H9 (cell line): Measurements from ENCODE around the gene HMX1. TPM values are rescaled to one million over a fixed set of nuclear protein-coding genes. Genes with fewer than 3 reads are reported as not detected.

Source experiments
- DNase-seq: peaks from one replicate; pipeline ENCODE4 v3.0.0-alpha.2; 2017
- H2AFZ ChIP-seq: one replicate; pipeline ENCODE4 v1.6.1; 2013; ENCODE audit warnings: mild to moderate bottlenecking, low read length, control low read depth, moderate library complexity
- H2AK5ac ChIP-seq: 2 replicates; pipeline ENCODE4 v1.6.1; 2013; ENCODE audit warnings: low read length, control low read depth, mixed read lengths; ENCODE audit not compliant: insufficient read length
- H2BK120ac ChIP-seq: one replicate; pipeline ENCODE4 v1.6.1; 2013; ENCODE audit warnings: low read depth, mild to moderate bottlenecking, low read length, control low read depth, inconsistent platforms; ENCODE audit not compliant: poor library complexity, severe bottlenecking
- H2BK12ac ChIP-seq: 2 replicates; pipeline ENCODE4 v1.6.1; 2013; ENCODE audit warnings: low read length, control low read depth, mixed read lengths, low read depth; ENCODE audit not compliant: insufficient read length
- H2BK15ac ChIP-seq: 2 replicates; pipeline ENCODE4 v1.6.1; 2013; ENCODE audit warnings: low read depth, low read length, control low read depth
- H2BK20ac ChIP-seq: one replicate; pipeline ENCODE4 v1.6.1; 2013; ENCODE audit warnings: low read depth, mild to moderate bottlenecking, low read length, control low read depth, inconsistent platforms; ENCODE audit not compliant: poor library complexity, severe bottlenecking
- H2BK5ac ChIP-seq: 2 replicates; pipeline ENCODE4 v1.6.1; 2013; ENCODE audit warnings: low read length, control low read depth, mixed read lengths; ENCODE audit not compliant: insufficient read length
- H3K14ac ChIP-seq: 2 replicates; pipeline ENCODE4 v1.6.1; 2013; ENCODE audit warnings: low read length, control low read depth; ENCODE audit not compliant: insufficient read depth
- H3K18ac ChIP-seq: 2 replicates; pipeline ENCODE4 v1.6.1; 2013; ENCODE audit warnings: low read depth, mild to moderate bottlenecking, mixed read lengths, low read length, control low read depth; ENCODE audit not compliant: insufficient read length
- H3K23ac ChIP-seq: 2 replicates; pipeline ENCODE4 v1.6.1; 2013; ENCODE audit warnings: low read length, control low read depth, mixed read lengths, low read depth; ENCODE audit not compliant: insufficient read length
- H3K23me2 ChIP-seq: 2 replicates; pipeline ENCODE4 v1.6.1; 2013; ENCODE audit warnings: low read depth, mild to moderate bottlenecking, mixed read lengths, low read length, control low read depth; ENCODE audit not compliant: insufficient read length, poor library complexity, severe bottlenecking
- H3K27ac ChIP-seq: 2 replicates; pipeline ENCODE4 v1.5.1; 2013; ENCODE audit warnings: low read length, control low read depth, mixed read lengths, low read depth; ENCODE audit not compliant: insufficient read length
- H3K27me3 ChIP-seq: 2 replicates; pipeline ENCODE4 v1.6.1; 2013; ENCODE audit warnings: low read length, control low read depth, inconsistent platforms; ENCODE audit not compliant: insufficient read depth
- H3K4ac ChIP-seq: 2 replicates; pipeline ENCODE4 v1.6.1; 2013; ENCODE audit warnings: low read depth, mild to moderate bottlenecking, control low read depth, inconsistent platforms, low read length, moderate library complexity
- H3K4me1 ChIP-seq: 2 replicates; pipeline ENCODE4 v1.6.1; 2013; ENCODE audit warnings: low read length, control low read depth, inconsistent platforms; ENCODE audit not compliant: insufficient read depth
- H3K4me2 ChIP-seq: 2 replicates; pipeline ENCODE4 v1.6.1; 2013; ENCODE audit warnings: low read length, control low read depth, mixed read lengths; ENCODE audit not compliant: insufficient read length, insufficient read depth
- H3K56ac ChIP-seq: 2 replicates; pipeline ENCODE4 v1.6.1; 2013; ENCODE audit warnings: low read depth, mild to moderate bottlenecking, mixed read lengths, low read length, control low read depth; ENCODE audit not compliant: insufficient read length
- H3K79me1 ChIP-seq: 2 replicates; pipeline ENCODE4 v1.6.1; 2013; ENCODE audit warnings: low read depth, mild to moderate bottlenecking, moderate library complexity, low read length, control low read depth, inconsistent platforms; ENCODE audit not compliant: insufficient read depth, poor library complexity, severe bottlenecking
- H3K79me2 ChIP-seq: 2 replicates; pipeline ENCODE4 v1.6.1; 2013; ENCODE audit warnings: low read length, control low read depth, inconsistent platforms; ENCODE audit not compliant: insufficient read depth
- H3K9ac ChIP-seq: 2 replicates; pipeline ENCODE4 v1.6.1; 2013; ENCODE audit warnings: low read length, control low read depth, mixed read lengths; ENCODE audit not compliant: insufficient read length; ENCODE audit errors: extremely low read depth
- H3K9me3 ChIP-seq: one replicate; pipeline ENCODE4 v1.6.1; 2013; ENCODE audit warnings: low read depth, low read length, inconsistent platforms; ENCODE audit not compliant: control insufficient read depth
- H3T11ph ChIP-seq: one replicate; pipeline ENCODE4 v1.6.1; 2013; ENCODE audit warnings: mild to moderate bottlenecking, low read length, control low read depth, inconsistent platforms
- H4K20me1 ChIP-seq: one replicate; pipeline ENCODE4 v1.6.1; 2013; ENCODE audit not compliant: control insufficient read depth, insufficient read length, insufficient read depth
- H4K5ac ChIP-seq: 2 replicates; pipeline ENCODE4 v1.6.1; 2013; ENCODE audit warnings: low read depth, mild to moderate bottlenecking, mixed read lengths, low read length, control low read depth; ENCODE audit not compliant: insufficient read length
- H4K8ac ChIP-seq: replicated peaks from 2 replicates; pipeline ENCODE4 v1.6.1; 2013; ENCODE audit warnings: low read length, control low read depth, mixed read lengths, low read depth; ENCODE audit not compliant: insufficient read length
- H4K91ac ChIP-seq: 2 replicates; pipeline ENCODE4 v1.6.1; 2013; ENCODE audit warnings: low read depth, mild to moderate bottlenecking, moderate library complexity, mixed read lengths, low read length, control low read depth; ENCODE audit not compliant: insufficient read length
- H3K27ac Mint-ChIP-seq, 3 experiments: 2 replicates in 2 of 3; 3 replicates in 1 of 3; pipeline ENCODE4 v1.8.0; 2020 to 2021; ENCODE audit warnings: mixed read lengths in 3 of 3, mild to moderate bottlenecking in 1 of 3, moderate library complexity in 1 of 3
- H3K27me3 Mint-ChIP-seq: 2 replicates; pipeline ENCODE4 v1.8.0; 2021; ENCODE audit warnings: low read depth, mild to moderate bottlenecking, moderate library complexity, mixed read lengths
- H3K36me3 Mint-ChIP-seq, 3 experiments: 2 replicates in 2 of 3; 3 replicates in 1 of 3; pipeline ENCODE4 v1.8.0; 2020 to 2021; ENCODE audit warnings: low read depth in 3 of 3, mixed read lengths in 3 of 3; ENCODE audit not compliant: insufficient read depth in 1 of 3
- H3K4me1 Mint-ChIP-seq, 2 experiments: 2 replicates each; pipeline ENCODE4 v1.8.0; 2020; ENCODE audit warnings: mixed read lengths in 2 of 2
- H3K4me3 Mint-ChIP-seq, 2 experiments: 2 replicates in 1 of 2; 3 replicates in 1 of 2; pipeline ENCODE4 v1.8.0; 2020 to 2021; ENCODE audit warnings: mild to moderate bottlenecking in 2 of 2, mixed read lengths in 2 of 2, moderate library complexity in 1 of 2
- H3K9me3 Mint-ChIP-seq, 2 experiments: 2 replicates in 1 of 2; 3 replicates in 1 of 2; pipeline ENCODE4 v1.8.0; 2020; ENCODE audit warnings: mild to moderate bottlenecking in 2 of 2, mixed read lengths in 2 of 2, moderate library complexity in 1 of 2
- CTCF ChIP-seq: fragments of 200-600 bp; sonication (generic); conservative IDR thresholded peaks from 3 replicates; pipeline ENCODE4 v1.8.0; 2021; ENCODE audit warnings: antibody characterized with exemption, mild to moderate bottlenecking
- WGBS: extraction: QIAGEN DNeasy Blood & Tissue Kit; methylation state at CpG from one replicate; pipeline ENCODE4 v1.1.7; 2013; ENCODE audit warnings: missing lambda C conversion rate, low lambda C conversion rate, mixed read lengths; ENCODE audit not compliant: insufficient read length; ENCODE audit errors: extremely low coverage; 5-methylcytosine and 5-hydroxymethylcytosine counted together
- total RNA-seq: library from RNA; stranded (reverse); gene quantifications from 2 replicates; pipeline ENCODE4 v1.2.1, GENCODE V29; 2021

The HMX1 gene
- total RNA-seq, 1 experiment from 2014 or later: 0.26 TPM

DNA sequence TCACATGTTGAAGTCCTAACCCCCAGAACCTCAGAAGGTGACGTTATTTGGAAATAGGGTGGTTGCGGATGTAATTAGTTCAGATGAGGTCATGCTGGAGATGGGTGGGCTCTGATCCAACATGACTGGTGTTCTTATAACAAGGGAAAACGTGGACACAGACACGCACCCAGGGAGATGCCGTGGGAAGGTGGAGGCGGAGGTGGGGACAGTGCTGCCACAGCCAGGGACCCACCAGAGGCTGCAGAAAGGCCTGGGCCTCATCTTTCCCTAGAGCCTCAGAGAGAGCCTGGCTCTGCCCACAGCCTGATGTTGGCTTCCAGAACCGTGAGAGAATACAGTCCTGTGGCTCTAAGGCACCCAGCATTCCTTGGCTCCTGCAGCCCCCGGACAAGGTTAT lies 7.9 kb upstream of the HMX1 start:
- H3K9me3 Mint-ChIP-seq: peaks cover 2 to 11% of the 10 kb centered on the region in 2 experiments; a peak in 3 of 5 replicates
- Histone ChIP-seq H4K8ac (no peak overlapping the region), H4K91ac (no peak overlapping the region), H2BK12ac (no peak overlapping the region), H3K79me2 (no peaks in the 10 kb centered on the region), H2AFZ (no peak overlapping the region), H4K5ac (no peak overlapping the region), H3K9me3 (no peaks in the 10 kb centered on the region), H3K23ac (no peak overlapping the region), H3K79me1 (no peaks in the 10 kb centered on the region), H3K27me3 (peaks cover 65% of the 10 kb centered on the region), H3K4me1 (no peaks in the 10 kb centered on the region), H3K18ac (no peak overlapping the region), H3T11ph (no peak overlapping the region), H3K14ac (no peak overlapping the region), H2AK5ac (no peak overlapping the region), H3K4me2 (no peak overlapping the region), H3K56ac (no peak overlapping the region), H4K20me1 (no peaks in the 10 kb centered on the region), H2BK20ac (no peak overlapping the region), H3K9ac (no peak overlapping the region), H2BK5ac (no peak overlapping the region), H3K4ac (no peak overlapping the region), H2BK120ac (no peak overlapping the region), H3K23me2 (no peaks in the 10 kb centered on the region), H2BK15ac (no peak overlapping the region), H3K27ac (no peak overlapping the region)
- no peak for TF ChIP-seq CTCF
- no peaks in the 10 kb centered on the region; a peak in 1 of 7 replicates for H3K36me3 Mint-ChIP-seq
- no peak overlapping the region for H3K4me3 Mint-ChIP-seq
- WGBS: no CpG with 5 or more reads among the region's 8 CpGs
- H3K27me3 Mint-ChIP-seq: peaks cover 95% of the 10 kb centered on the region
- peaks cover 9 to 32% of the 10 kb centered on the region in 2 experiments; a peak in 3 of 4 replicates for H3K4me1 Mint-ChIP-seq
- no peak overlapping the region for H3K27ac Mint-ChIP-seq
- no peak for DNase-seq
